Chondrocyte (in vitro differentiated cells): ENCODE results near the gene HSF5. TPM values are rescaled to one million over a fixed set of nuclear protein-coding genes. Genes with fewer than 3 reads are reported as not detected.

Experiments used
- DNase-seq: peaks from one replicate; pipeline ENCODE4 v3.0.0; 2021; ENCODE audit warnings: mixed read lengths, low spot score
- H3K27ac Mint-ChIP-seq: one replicate; pipeline ENCODE4 v1.8.0; 2021; ENCODE audit warnings: mild to moderate bottlenecking, moderate library complexity, mixed read lengths; ENCODE audit not compliant: unreplicated experiment
- H3K27me3 Mint-ChIP-seq: 2 replicates; pipeline ENCODE4 v1.8.0; 2021; ENCODE audit warnings: low read depth, mixed read lengths
- H3K36me3 Mint-ChIP-seq: 2 replicates; pipeline ENCODE4 v1.8.0; 2021; ENCODE audit warnings: low read depth, mixed read lengths
- H3K4me1 Mint-ChIP-seq: 2 replicates; pipeline ENCODE4 v1.8.0; 2021; ENCODE audit warnings: low read depth, mild to moderate bottlenecking, mixed read lengths
- H3K4me3 Mint-ChIP-seq: one replicate; pipeline ENCODE4 v1.8.0; 2021; ENCODE audit warnings: mild to moderate bottlenecking, moderate library complexity, mixed read lengths; ENCODE audit not compliant: unreplicated experiment
- H3K9me3 Mint-ChIP-seq: 2 replicates; pipeline ENCODE4 v1.8.0; 2021; ENCODE audit warnings: low read depth, mixed read lengths
- total RNA-seq: library from RNA; stranded (reverse); gene quantifications from 3 replicates; pipeline ENCODE4 v1.2.1, GENCODE V29; 2021
- TF ChIP-seq, protein P1 (sequence below): fragments of 200-600 bp; sonication (generic); IDR thresholded peaks from 2 replicates; pipeline ENCODE4 v1.5.0; 2021; ENCODE audit warnings: antibody characterized with exemption, mild to moderate bottlenecking, moderate library complexity

The HSF5 gene
- total RNA-seq, 1 donor from 2014 or later, result not detected

DNA sequence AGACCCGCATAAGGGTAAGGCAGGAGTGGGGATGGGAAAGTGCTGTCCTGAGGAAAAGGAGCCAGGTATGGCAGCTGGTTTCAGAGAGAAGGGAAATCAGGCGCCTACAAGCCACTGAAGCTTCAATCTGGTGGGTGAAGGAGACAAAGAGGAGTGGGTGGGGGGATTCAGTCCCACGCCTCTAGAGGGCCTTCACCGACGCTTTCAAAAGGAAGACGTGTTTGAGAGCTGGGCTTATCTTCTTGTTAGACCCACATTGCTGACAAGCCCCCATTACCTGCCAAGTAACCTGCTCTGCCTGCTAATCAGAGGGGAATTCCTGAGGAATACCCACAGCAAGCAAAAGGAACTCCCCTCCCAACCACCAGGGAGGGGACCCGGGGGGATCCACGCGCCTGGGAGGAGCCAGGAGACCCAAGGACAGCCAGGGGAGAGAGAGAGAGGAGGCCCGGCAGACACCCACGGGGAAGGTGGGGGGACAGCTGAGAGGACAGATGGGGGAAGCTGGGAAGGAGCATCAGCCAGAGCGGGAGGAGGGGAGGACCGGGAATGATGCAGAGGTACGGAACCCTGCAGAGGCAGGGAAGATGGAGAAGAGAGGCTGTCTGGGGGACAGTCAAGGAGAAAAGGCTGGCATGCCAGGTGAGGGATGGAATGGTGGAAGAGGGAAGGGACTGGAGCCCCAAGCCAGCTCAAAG lies 25.2 kb upstream of the HSF5 start:
- peak overlapping the region; percentile 82 for H3K4me3 Mint-ChIP-seq
- no peak for DNase-seq
- TF ChIP-seq, protein P1, sequence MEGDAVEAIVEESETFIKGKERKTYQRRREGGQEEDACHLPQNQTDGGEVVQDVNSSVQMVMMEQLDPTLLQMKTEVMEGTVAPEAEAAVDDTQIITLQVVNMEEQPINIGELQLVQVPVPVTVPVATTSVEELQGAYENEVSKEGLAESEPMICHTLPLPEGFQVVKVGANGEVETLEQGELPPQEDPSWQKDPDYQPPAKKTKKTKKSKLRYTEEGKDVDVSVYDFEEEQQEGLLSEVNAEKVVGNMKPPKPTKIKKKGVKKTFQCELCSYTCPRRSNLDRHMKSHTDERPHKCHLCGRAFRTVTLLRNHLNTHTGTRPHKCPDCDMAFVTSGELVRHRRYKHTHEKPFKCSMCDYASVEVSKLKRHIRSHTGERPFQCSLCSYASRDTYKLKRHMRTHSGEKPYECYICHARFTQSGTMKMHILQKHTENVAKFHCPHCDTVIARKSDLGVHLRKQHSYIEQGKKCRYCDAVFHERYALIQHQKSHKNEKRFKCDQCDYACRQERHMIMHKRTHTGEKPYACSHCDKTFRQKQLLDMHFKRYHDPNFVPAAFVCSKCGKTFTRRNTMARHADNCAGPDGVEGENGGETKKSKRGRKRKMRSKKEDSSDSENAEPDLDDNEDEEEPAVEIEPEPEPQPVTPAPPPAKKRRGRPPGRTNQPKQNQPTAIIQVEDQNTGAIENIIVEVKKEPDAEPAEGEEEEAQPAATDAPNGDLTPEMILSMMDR, result no peak

DNA sequence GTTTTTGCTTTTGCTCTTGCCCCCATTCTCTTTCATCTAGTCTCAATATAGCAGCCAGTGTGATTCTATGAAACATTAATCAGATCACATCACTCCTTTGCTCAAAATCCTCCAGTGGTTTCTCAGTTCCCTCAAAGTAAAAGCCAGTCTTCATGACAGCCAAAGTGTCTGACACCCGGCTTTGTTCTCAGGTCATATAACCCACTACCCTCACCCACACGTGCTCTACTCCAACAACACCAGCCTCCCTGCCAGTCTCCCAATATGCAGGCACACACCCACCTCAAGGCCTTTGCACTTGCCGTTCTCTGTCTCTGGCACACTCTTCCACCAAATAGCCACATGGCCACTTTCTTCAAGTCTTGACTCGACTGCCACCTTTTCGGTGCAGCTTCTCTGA lies 21.9 kb upstream of the HSF5 start:
- no peaks in the 10 kb centered on the region for H3K9me3 Mint-ChIP-seq
- no peak for DNase-seq
- H3K4me1 Mint-ChIP-seq, result peaks cover 16% of the 10 kb centered on the region
- peaks cover 28% of the 10 kb centered on the region for H3K36me3 Mint-ChIP-seq
- no peaks in the 10 kb centered on the region for H3K27me3 Mint-ChIP-seq
- H3K27ac Mint-ChIP-seq, result no peak overlapping the region
- H3K4me3 Mint-ChIP-seq, result no peak overlapping the region
- TF ChIP-seq, protein P1, result no peak

More for the DNA sequence above, 25.2 kb upstream of the HSF5 start:
- peaks cover 33% of the 10 kb centered on the region for H3K4me1 Mint-ChIP-seq
- H3K27ac Mint-ChIP-seq, result no peak overlapping the region
- H3K36me3 Mint-ChIP-seq, result peaks cover 15% of the 10 kb centered on the region
- no peaks in the 10 kb centered on the region for H3K9me3 Mint-ChIP-seq
- H3K27me3 Mint-ChIP-seq, result no peaks in the 10 kb centered on the region

DNA sequence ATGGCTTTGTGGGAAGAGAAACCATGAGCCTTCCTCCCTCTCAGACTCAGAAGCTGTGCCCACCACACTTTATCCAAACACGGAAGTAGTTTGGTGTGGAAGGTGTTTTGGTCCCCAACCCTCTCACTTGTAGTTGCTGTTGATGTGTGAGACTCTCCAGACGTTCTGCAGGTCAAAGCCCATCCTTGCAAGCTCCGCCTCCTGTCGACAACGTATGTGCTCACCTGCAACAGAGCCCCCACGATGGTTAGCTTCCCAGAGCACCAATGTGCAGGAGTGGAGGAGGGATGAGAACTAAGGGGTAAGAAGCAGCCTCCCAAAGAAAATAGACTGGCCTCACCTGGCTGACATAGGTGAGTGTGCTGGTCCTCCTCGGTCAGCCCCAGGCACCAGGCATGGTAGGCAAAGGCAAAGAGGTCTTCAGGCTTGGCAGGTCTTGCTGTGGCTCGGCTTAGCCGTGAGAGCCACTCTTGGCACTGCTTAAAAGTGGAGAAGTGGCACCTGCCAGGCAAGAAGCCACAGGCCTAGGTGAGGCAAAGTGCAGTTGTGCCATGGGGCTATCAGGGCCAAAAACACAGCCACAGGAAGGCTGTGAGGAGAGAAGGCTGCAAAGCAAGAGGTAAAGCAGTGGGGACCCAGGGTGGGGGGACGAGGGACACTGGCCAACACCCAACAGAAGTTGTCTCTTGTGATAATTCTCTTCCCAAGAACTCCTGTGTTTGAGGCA lies 20.3 kb upstream of the HSF5 start:
- Mint-ChIP-seq H3K27me3 (no peaks in the 10 kb centered on the region), H3K4me1 (peaks cover 7% of the 10 kb centered on the region), H3K9me3 (no peaks in the 10 kb centered on the region), H3K36me3 (peaks cover 39% of the 10 kb centered on the region), H3K27ac (no peak overlapping the region), H3K4me3 (no peak overlapping the region)
- TF ChIP-seq, protein P1, result no peak
- DNase-seq, result no peak

DNA sequence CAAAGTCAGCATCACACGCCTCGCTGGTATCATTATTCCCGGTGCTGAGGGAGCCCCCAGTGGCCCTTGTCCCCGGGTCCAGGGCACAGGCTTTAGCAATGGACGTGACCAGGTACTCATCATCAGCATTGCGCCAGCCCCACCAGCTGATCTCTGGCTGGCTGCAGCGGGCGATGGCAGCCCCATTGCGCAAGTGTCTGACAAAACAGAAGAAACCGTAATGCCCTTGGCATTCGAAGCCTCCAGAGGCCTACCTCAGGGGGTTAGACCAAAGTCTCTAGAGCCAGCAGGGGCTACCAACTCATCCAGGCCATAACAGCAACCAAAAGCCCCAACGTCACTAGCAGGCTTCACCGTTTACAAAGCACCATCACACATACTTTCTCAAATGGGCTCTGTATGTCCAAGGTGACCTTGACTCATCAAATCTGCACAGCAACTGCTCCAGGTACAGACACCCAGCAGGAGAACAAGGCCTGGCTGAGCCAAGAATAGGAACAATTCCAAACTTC lies 19.0 kb upstream of the HSF5 start:
- TF ChIP-seq, protein P1, result no peak
- Mint-ChIP-seq H3K27me3 (no peaks in the 10 kb centered on the region), H3K27ac (no peak overlapping the region), H3K4me1 (no peaks in the 10 kb centered on the region), H3K4me3 (no peak overlapping the region), H3K9me3 (no peaks in the 10 kb centered on the region), H3K36me3 (peaks cover 46% of the 10 kb centered on the region)
- DNase-seq, result no peak

DNA sequence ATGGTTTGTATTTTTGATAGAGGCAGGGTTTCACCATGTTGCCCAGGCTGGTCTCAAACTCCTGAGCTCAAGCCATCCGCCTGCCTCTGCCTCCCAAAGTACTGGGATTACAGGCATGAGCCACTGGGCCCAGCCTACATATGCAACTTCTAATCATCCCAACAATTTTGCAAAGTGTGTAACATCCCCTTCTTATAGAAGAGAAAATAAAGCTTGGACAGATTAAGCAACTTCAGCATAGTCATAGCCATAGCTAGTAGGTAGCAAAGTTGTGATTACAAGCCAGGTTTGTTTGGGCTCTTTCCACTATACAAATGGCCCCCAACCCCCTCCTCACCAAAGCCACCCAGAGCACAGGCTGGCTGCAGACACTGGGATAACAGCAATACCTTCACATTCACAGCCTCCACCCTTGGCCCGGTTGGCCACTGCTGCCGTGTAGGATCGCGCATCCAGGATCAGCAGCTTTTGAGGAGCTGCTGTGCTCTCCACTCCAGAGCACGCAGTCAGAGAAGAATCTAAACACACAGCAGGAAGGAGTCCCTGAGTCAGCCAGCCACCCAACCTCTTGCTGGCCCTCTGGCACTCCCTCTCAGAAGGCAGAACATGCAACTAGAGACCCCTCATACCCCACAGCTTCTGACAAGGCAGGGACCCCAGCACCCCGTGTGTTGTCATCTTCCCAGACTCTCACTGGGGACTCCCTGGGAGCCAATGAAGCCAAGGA lies 18.3 kb upstream of the HSF5 start:
- peaks cover 43% of the 10 kb centered on the region for H3K36me3 Mint-ChIP-seq

More for the DNA sequence above, 18.3 kb upstream of the HSF5 start:
- no peaks in the 10 kb centered on the region for H3K9me3 Mint-ChIP-seq
- H3K27me3 Mint-ChIP-seq, result no peaks in the 10 kb centered on the region
- H3K4me3 Mint-ChIP-seq, result no peak overlapping the region
- TF ChIP-seq, protein P1, result no peak
- no peak overlapping the region for H3K27ac Mint-ChIP-seq
- DNase-seq, result no peak
- no peaks in the 10 kb centered on the region for H3K4me1 Mint-ChIP-seq
